ENCODE data around the gene KIRREL2.
"Not testable (repeated sequence)": the region's sequence is repeated elsewhere in the genome, so short reads cannot be mapped to it uniquely, and the experiment has no call there.

Gene KIRREL2

GRCh38 chr19:35895911-35896642 is 39.4 kb downstream of the KIRREL2 start:
- in situ Hi-C loops (cut with MboI; ENCODE audit: low sequenced_read_pairs) = no loop called here

GRCh38 chr19:35896643-35897040 is 39.9 kb downstream of the KIRREL2 start:
- in situ Hi-C loops (cut with MboI; ENCODE audit: low sequenced_read_pairs) = no loop called here

- in situ Hi-C loops (cut with MboI; ENCODE audit: low sequenced_read_pairs) = no loop called here
These were observed 41.2 kb downstream of the KIRREL2 start for GRCh38 chr19:35897706-35898451.

GRCh38 chr19:35898499-35898809 is 41.7 kb downstream of the KIRREL2 start:
- in situ Hi-C loops (cut with MboI; ENCODE audit: low sequenced_read_pairs) = no loop called here

- in situ Hi-C loops (cut with MboI; ENCODE audit: low sequenced_read_pairs) = no loop called here
These were observed 43.0 kb downstream of the KIRREL2 start for GRCh38 chr19:35899547-35900214.

GRCh38 chr19:35901055-35901644 is 44.4 kb downstream of the KIRREL2 start:
- in situ Hi-C loops (cut with MboI; ENCODE audit: low sequenced_read_pairs) = no loop called here

- in situ Hi-C loops (cut with MboI; ENCODE audit: low sequenced_read_pairs) = no loop called here
These were observed 45.3 kb downstream of the KIRREL2 start, which contains the start of gene HCST for GRCh38 chr19:35901854-35902661. Gene HCST, plus strand, starts transcription at chr19:35902529. Its CDS starts 65 bp downstream, at chr19:35902594.

GRCh38 chr19:35902870-35903475 is 46.3 kb downstream of the KIRREL2 start:
- in situ Hi-C loops (cut with MboI; ENCODE audit: low sequenced_read_pairs) = no loop called here

- in situ Hi-C loops (cut with MboI; ENCODE audit: low sequenced_read_pairs) = no loop called here
These were observed 47.0 kb downstream of the KIRREL2 start for GRCh38 chr19:35903550-35904179.

- in situ Hi-C loops (cut with MboI; ENCODE audit: low sequenced_read_pairs) = no loop called here
These were observed 47.8 kb downstream of the KIRREL2 start for GRCh38 chr19:35904311-35905068.

GRCh38 chr19:35905178-35905727 is 48.5 kb downstream of the KIRREL2 start:
- in situ Hi-C loops (cut with MboI; ENCODE audit: low sequenced_read_pairs) = no loop called here

- in situ Hi-C loops (cut with MboI; ENCODE audit: low sequenced_read_pairs) = no loop called here
These were observed 50.6 kb downstream of the KIRREL2 start for GRCh38 chr19:35907377-35907745.

- in situ Hi-C loops (cut with MboI; ENCODE audit: low sequenced_read_pairs) = no loop called here
These were observed 51.3 kb downstream of the KIRREL2 start, which contains the start of gene TYROBP for GRCh38 chr19:35908010-35908441. Gene TYROBP, minus strand, starts transcription at chr19:35908295. Its CDS starts 67 bp downstream, at chr19:35908228.

GRCh38 chr19:35908973-35909683 is 52.4 kb downstream of the KIRREL2 start:
- in situ Hi-C loops (cut with MboI; ENCODE audit: low sequenced_read_pairs) = no loop called here

- in situ Hi-C loops (cut with MboI; ENCODE audit: low sequenced_read_pairs) = no loop called here
These were observed 52.9 kb downstream of the KIRREL2 start for GRCh38 chr19:35909684-35910035.

GRCh38 chr19:35910355-35910754 is 53.6 kb downstream of the KIRREL2 start:
- in situ Hi-C loops (cut with MboI; ENCODE audit: low sequenced_read_pairs) = not testable (repeated sequence)

- in situ Hi-C loops (cut with MboI; ENCODE audit: low sequenced_read_pairs) = no loop called here
These were observed 54.5 kb downstream of the KIRREL2 start for GRCh38 chr19:35911173-35911572.

GRCh38 chr19:35911790-35912189 is 55.1 kb downstream of the KIRREL2 start:
- in situ Hi-C loops (cut with MboI; ENCODE audit: low sequenced_read_pairs) = no loop called here
